ENCODE data around the gene NUP107. TPM values are rescaled to one million over a fixed set of nuclear protein-coding genes. Genes with fewer than 3 reads are reported as not detected.

The NUP107 gene
- total RNA-seq, 6 experiments from 2014 or later = 35.0 to 49.9 (median 48.6) TPM

GRCh38 chr12:68765696-68766095 is 78.9 kb downstream of the NUP107 start:
- no peak for TF ChIP-seq CTCF (IDR thresholded peaks at IDR 0.05)
- Mint-ChIP-seq H3K27me3 (ENCODE audit: insufficient read depth) (no peaks in the 10 kb centered on the region), H3K4me1 (ENCODE audit: low read depth) (no peaks in the 10 kb centered on the region; the same call in 1 of the 2 replicates), H3K36me3 (ENCODE audit: low read depth) (peaks cover 10% of the 10 kb centered on the region), H3K4me3 (no peak overlapping the region), H3K27ac (no peak overlapping the region), H3K9me3 (no peaks in the 10 kb centered on the region)
- DNase-seq = no peak

GRCh38 chr12:68766646-68767045 is 79.9 kb downstream of the NUP107 start:
- no peak for DNase-seq
- Mint-ChIP-seq H3K27me3 (ENCODE audit: insufficient read depth) (no peaks in the 10 kb centered on the region; the same call in 1 of the 2 replicates), H3K9me3 (no peaks in the 10 kb centered on the region), H3K4me1 (ENCODE audit: low read depth) (no peaks in the 10 kb centered on the region; the same call in 1 of the 2 replicates), H3K4me3 (no peak overlapping the region), H3K27ac (no peak overlapping the region), H3K36me3 (ENCODE audit: low read depth) (peaks cover 7% of the 10 kb centered on the region)
- no peak for TF ChIP-seq CTCF (IDR thresholded peaks at IDR 0.05)

GRCh38 chr12:68767191-68767590 is 80.4 kb downstream of the NUP107 start:
- TF ChIP-seq CTCF (IDR thresholded peaks at IDR 0.05) = no peak
- H3K4me3 Mint-ChIP-seq = no peak overlapping the region
- H3K4me1 Mint-ChIP-seq (ENCODE audit: low read depth) = no peaks in the 10 kb centered on the region; the same call in 1 of the 2 replicates
- H3K36me3 Mint-ChIP-seq (ENCODE audit: low read depth) = peaks cover 2% of the 10 kb centered on the region; the same call in 1 of the 2 replicates
- no peak for DNase-seq
- no peak overlapping the region for H3K27ac Mint-ChIP-seq
- H3K27me3 Mint-ChIP-seq (ENCODE audit: insufficient read depth) = no peaks in the 10 kb centered on the region; the same call in 1 of the 2 replicates
- no peaks in the 10 kb centered on the region for H3K9me3 Mint-ChIP-seq

- Mint-ChIP-seq H3K4me1 (ENCODE audit: low read depth) (no peaks in the 10 kb centered on the region; the same call in none of the 2 replicates), H3K36me3 (ENCODE audit: low read depth) (no peaks in the 10 kb centered on the region; the same call in 1 of the 2 replicates), H3K4me3 (no peak overlapping the region), H3K27me3 (ENCODE audit: insufficient read depth) (no peaks in the 10 kb centered on the region; the same call in 1 of the 2 replicates), H3K9me3 (no peaks in the 10 kb centered on the region), H3K27ac (no peak overlapping the region)
- no peak for DNase-seq
- TF ChIP-seq CTCF (IDR thresholded peaks at IDR 0.05) = no peak
These were observed 81.7 kb downstream of the NUP107 start for GRCh38 chr12:68768431-68768939.

GRCh38 chr12:68769941-68770340 is 83.2 kb downstream of the NUP107 start:
- no peak for TF ChIP-seq CTCF (IDR thresholded peaks at IDR 0.05)
- Mint-ChIP-seq H3K27ac (no peak overlapping the region), H3K36me3 (ENCODE audit: low read depth) (no peaks in the 10 kb centered on the region)

More at GRCh38 chr12:68769941-68770340, 83.2 kb downstream of the NUP107 start:
- Mint-ChIP-seq H3K4me3 (no peak overlapping the region), H3K27me3 (ENCODE audit: insufficient read depth) (no peaks in the 10 kb centered on the region; the same call in 1 of the 2 replicates), H3K4me1 (ENCODE audit: low read depth) (no peaks in the 10 kb centered on the region; the same call in none of the 2 replicates), H3K9me3 (no peaks in the 10 kb centered on the region)
- no peak for DNase-seq

Measured in HFFc6 (cell line).